WI38 (cell line): ENCODE results near the gene SEPTIN5.

Source experiments
- H3K4me3 ChIP-seq: 2 replicates; pipeline ENCODE4 v1.5.1; 2011; ENCODE audit warnings: low read depth, mild to moderate bottlenecking, control low read depth, low read length
- CTCF ChIP-seq: IDR thresholded peaks from 2 replicates; pipeline ENCODE4 v1.5.1; 2012; ENCODE audit warnings: low read depth, mild to moderate bottlenecking, control low read depth, low read length

The SEPTIN5 gene

GRCh38 chr22:19750507-19751490, 36.5 kb downstream of the SEPTIN5 start:
- H3K4me3 ChIP-seq = no peak overlapping the region
- TF ChIP-seq CTCF = no peak

GRCh38 chr22:19751497-19752245, 37.4 kb downstream of the SEPTIN5 start:
- TF ChIP-seq CTCF = no peak
- no peak overlapping the region for H3K4me3 ChIP-seq

- no peak overlapping the region for H3K4me3 ChIP-seq
- TF ChIP-seq CTCF = no peak
These were observed 39.0 kb downstream of the SEPTIN5 start for GRCh38 chr22:19753090-19753842.

- no peak for TF ChIP-seq CTCF
- H3K4me3 ChIP-seq = no peak overlapping the region
These were observed 39.8 kb downstream of the SEPTIN5 start for GRCh38 chr22:19753996-19754700.

- H3K4me3 ChIP-seq = no peak overlapping the region
- TF ChIP-seq CTCF = no peak
These were observed 40.4 kb downstream of the SEPTIN5 start for GRCh38 chr22:19754701-19755144.

GRCh38 chr22:19755145-19755710, 40.9 kb downstream of the SEPTIN5 start:
- no peak for TF ChIP-seq CTCF
- H3K4me3 ChIP-seq = no peak overlapping the region
